Stimulated activated CD4-positive, alpha-beta T cell treated with anti-CD3 and anti-CD28 coated beads, Interleukin-1b, Interleukin-23, amount 100 ng/mL, for 48 hours (primary cell): ENCODE results near the gene TAF11L2.
"Not testable (repeated sequence)": the region's sequence is repeated elsewhere in the genome, so short reads cannot be mapped to it uniquely, and the experiment has no call there.

Experiments used
- DNase-seq: peaks from one replicate; pipeline ENCODE4 v3.0.0-alpha.2; 2020

Gene TAF11L2

DNA sequence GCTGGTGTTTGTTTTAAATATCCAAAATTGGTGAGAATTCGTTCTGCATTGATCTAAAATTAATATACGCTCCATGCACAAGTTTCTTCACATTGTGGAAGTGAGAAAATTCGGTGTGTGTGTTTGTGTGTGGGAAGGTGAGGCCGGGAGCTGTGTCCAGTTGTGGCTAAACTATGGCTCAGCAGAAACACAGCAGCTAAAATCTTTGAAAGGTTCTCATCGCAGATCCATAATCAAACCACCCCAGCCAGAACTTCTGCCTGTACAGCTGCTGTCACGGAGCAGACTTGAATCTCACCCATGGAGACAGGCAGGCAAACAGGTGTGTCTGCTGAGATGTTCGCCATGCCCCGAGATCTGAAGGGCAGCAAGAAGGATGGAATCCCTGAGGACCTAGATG lies at the start of gene TAF11L2:
Gene TAF11L2, plus strand, starts transcription at position 301 of the 400 bp plus-strand sequence.
- not testable (repeated sequence) for DNase-seq

DNA sequence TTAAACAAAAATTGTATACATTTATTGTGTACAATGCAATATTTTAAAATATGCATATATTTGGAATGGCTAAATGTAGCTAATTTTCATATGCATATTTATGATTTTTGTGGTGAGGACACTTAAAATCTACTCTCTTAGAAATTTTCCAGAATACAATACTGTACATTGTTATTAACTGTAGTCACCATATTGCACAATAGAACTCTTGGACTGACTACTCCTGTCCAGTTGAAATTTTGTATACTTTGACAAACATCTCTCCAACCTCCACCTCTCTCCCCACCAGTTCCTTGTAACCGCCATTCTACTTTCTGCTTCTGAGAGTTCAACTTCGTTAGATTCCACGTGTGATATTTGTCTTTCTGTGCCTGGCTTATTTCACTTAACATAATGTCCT lies 49.2 kb upstream of the TAF11L2 start:
- DNase-seq: no peak

DNA sequence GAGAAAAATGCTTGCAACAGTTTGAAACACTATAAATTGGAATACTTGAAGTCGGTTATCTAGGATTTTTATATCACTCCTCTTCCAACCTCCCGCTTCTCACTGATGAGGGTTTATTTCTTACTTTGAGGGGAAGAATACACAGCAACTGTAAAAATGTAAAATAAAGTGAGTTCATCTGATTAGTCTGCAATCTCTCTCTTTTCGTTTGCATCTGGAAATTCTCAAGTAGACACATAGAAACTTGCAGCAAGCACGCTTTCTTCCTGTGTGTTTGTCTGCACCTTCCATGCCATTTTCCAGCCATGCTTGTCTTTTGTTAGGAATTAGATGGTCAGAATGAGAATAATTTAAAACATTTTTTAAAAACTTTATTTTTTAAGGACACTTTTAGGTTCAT lies 45.1 kb upstream of the TAF11L2 start:
- no peak for DNase-seq

DNA sequence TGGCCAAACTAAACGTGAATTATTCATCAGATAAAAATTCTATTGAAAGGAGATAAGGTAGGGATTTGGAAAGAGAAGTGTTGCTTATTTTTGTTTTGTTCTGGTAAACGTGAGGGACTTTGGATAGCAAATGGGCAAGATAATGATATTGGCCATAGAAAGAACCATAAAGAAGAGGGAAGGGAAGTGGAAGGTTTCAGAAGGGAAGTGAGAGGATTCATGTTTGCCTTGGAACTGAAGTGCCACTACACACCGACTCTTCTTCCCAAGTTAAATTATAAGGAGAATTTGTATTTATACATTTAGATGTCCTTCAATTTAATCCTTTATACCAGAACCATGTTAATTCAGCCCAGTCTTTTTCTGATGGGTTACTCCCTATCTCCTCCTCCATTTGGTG lies 42.1 kb upstream of the TAF11L2 start:
- DNase-seq: no peak

DNA sequence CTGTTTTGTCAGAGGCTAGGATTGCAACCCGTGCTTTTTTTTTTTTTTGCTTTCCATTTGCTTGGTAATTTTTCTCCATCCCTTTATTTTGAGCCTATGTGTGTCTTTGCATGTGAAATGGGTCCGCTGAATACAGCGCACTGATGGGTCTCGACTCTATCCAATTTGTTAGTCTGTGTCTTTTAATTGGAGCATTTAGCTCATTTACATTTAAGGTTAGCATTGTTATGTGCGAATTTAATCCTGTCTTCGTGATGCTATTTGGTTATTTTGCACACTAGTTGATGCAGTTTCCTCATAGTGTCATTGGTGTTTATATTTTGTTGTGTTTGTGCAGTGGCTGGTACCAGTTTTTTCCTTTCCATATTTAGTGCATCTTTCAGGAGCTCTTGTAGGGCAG lies 36.2 kb upstream of the TAF11L2 start:
- DNase-seq: no peak

DNA sequence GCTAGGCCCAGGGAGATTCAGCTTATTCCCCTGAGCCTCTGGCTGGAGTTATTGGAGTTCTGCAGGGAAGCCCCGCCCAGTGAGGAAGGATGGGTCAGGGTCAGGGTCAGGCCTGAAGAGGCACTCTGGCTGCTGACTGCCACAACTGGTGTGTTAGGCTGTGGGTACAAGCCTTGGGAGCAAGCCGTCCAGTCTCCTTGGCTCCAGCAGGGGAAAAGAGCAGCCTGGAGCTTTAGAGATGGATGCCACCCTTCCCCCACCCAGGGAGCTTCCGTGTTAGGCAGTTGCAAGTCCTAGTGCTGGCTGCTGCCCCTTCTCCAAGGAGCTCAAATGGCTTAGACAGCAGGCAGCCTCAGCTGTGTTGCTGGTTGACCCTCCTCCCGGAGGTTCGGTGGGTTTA lies 34.4 kb upstream of the TAF11L2 start:
- DNase-seq: no peak

DNA sequence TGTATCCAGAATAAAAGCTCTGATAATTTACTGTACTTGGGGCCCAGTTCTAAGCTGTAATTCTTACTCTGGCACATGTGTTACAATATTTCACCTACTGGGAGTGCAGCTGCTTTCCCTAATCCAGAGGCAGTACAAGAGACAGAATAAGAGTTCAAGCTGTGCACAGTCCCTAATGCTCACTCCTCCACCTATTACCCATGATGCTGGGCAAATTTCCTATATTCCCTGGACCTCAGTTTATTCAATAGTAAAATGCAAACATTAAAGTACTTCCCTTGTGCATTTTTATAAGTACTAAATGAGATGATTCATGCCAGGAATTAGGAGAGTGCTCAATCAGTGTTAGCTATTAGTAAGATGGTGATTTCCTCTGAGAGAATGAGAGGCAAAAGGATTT lies 28.0 kb upstream of the TAF11L2 start:
- DNase-seq: no peak

DNA sequence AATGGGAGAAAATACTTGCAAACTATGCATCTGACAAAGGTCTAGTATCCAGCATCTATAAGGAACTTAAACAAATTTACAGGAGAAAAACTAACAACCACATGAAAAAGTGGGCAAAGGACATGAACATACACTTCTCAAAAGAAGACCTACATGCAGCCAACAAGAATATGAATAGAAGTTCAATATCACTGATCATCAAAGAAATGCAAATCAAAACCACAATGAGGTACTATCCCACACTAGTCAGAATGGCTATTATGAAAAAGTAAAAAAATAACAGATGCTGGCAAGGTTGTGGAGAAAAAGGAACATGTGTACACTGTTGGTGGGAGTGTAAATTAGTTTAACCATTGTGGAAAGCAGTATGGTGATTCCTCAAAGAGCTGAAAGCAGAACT lies 23.0 kb upstream of the TAF11L2 start:
- DNase-seq: not testable (repeated sequence)

DNA sequence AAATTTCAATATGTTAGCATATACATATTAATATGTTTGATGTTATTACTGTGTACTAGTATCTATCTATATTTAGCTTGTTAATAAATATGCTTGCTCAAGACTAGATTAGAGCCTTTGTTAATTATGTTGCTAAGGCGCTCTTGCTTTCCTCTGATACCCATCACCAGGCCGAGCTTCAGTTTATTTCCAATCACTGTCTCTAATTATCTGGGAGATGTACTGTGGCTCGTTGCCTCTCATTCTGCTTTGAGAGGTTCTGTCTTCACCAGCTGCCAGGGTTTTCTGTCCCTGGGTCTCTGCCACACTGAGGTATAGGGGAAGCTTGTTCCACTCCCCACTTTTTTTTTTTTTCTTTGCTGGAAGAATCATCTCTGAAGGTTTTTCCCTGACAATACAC lies 21.0 kb upstream of the TAF11L2 start:
- no peak for DNase-seq

DNA sequence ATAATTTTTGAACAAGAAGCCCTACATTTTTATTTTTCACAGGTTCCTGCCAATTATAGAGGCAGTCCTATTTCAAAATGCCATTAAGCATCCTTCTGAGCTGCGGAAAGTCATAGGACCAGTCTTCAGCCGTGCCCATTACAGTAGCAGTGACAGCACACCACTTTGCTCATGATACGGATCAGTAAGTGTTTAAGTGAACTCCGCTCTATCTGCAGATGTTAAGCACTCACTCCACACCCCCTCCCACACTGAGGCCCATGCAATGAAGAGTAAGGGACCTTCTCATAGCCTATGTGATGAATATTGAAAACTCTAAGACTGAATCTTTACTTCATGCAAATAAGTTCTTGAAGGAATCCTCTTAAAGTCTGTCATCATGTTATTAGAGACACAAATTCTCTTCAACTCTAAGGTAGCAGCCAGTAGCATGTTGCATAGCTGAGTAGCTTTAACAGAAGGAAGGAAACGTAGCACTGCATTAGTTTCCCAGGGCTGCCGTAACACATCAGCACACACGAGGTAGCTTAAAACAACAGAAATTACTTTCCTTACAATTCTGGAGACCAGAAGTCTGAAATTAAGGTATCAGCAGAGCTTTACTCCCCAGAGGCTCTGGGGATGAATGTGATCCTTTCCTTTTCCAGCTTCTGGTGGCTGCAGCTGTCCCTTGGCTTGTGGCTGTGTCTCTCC lies 20.3 kb upstream of the TAF11L2 start:
- no peak for DNase-seq

DNA sequence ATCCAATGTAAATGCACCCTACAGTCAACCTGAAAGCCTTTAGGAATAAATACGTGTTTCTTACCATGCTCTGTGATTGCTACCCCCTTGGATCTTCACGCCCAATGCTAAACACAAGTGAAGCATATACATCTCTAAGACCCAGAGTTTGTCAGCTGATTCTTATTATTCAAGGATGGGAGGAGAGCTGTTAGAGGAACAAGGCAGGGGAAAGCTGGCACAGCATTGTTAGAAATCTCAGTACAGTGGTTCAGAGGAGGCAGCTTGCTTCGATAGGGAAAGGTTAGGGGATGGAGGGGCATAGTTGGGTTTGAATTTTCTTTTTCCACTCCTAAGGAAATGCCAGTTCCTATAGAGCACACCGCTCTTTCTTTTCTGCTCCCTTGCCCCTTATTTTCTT lies 16.7 kb upstream of the TAF11L2 start:
- no peak for DNase-seq

DNA sequence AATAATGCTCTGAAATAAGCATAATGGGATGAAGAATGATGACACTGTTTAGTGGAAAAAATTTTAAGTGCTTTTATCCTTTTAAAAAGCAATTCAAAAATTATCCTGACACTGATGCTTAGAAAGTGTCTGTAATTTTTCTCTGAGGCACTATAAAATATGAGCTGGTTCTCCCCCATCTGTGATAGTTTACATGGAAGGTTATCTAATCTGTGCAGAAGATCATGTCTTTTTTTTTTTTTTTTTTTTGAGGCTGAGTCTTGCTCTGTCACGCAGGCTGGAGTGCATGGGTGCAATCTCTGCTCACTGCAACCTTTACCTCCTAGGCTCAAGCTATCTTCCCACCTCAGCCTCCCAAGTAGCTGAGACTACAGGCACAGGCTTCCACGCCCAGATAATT lies 15.2 kb upstream of the TAF11L2 start:
- no peak for DNase-seq

DNA sequence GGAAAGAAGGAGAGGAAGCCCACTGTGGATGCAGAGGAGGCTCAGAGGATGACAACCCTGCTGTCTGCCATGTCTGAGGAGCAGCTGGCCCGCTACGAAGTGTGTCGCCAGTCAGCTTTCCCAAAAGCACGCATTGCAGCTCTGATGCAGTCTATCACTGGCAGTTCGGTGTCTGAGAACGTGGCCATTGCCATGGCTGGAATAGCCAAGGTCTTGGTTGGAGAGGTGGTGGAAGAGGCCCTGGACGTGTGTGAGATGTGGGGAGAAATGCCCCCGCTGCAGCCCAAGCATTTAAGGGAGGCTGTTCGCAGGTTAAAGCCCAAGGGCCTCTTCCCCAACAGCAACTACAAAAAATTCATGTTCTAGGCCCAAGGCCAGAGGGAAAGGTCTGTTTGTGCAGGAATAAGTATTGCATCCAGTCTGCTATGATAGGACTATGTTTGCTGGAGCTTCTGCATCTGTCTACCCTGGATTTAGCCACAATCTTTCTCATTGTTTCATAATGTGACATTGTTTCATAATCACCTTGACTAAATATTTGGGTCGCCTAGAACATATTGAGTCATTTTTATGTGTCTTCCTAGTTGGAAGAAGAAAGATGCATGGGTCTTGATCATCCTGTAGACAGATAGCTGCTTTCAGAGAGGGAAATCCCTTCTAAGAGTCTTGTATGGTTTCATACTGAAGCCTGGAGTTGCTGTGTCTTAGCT lies 11.4 kb upstream of the TAF11L2 start:
- not testable (repeated sequence) for DNase-seq

DNA sequence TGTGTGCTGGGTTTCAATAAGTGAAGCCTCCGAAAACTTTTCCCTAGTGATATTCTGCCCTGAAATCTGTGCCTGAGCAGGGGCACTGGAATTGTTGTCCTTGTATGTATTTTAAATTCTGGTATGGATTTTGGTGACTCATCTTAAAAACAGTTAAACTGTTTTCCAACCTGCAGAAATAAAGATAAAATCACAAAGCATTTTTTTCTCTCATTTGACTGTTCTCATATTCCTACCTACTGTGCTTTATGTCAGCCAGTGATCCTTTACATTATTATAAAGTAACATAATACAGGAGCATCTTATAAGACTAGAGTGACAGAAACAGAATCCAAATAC lies 10.9 kb upstream of the TAF11L2 start:
- DNase-seq: no peak

DNA sequence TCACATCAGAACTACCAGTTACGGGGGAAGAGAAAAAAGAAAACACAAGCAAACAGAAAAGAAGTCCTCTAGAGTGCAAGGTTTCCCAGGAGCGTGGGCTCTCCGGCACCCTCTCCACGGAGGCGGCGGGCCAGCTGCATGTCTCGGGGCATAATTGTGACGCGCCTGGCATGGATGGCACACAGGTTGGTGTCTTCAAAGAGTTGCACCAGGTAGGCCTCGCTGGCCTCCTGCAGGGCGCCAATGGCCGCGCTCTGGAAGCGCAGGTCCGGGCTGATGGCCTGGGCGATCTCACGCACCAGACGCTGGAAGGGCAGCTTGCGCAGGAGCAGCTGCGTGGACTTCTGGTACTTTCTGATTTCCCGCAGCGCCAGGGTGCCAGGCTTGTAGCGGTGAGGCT lies 6.8 kb upstream of the TAF11L2 start:
- DNase-seq: not testable (repeated sequence)

DNA sequence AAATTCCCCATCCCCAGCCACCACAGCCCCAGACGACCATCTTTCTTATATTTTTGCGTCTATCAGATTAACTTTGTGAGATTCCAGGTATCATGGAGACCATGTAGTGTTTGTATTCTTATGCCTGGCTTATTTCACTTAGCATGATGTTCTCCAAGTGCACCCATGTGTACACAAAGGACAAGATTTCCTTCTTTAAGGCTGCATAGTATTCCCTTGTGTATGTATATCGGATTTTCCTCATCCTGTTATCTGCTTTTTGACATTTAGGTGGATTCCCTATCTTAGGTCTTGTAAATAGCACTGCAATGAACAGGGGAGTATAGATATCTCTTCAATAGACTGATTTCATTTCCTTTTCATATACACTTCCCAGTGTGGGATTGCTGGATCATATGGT lies 5.3 kb upstream of the TAF11L2 start:
- DNase-seq: no peak

DNA sequence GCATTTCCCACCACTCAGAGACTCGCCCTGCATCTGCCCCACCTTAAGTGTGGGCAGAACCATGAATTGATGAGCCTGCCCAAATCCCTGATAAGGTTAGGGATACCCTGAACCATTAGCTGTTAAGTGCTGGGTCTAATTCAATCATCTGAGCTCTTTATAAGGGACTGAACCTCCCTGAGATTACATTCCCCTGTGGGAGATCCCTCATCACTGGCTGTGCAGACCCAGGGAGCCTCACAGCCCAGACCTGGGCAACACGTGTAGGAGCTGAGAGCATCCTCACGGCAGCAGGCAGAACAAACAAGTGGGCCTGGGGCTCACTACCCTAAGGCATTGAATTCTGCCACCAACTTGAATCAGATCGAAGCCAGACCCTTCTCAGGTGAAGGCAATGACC lies 585 bp upstream of the TAF11L2 start:
- DNase-seq: no peak

DNA sequence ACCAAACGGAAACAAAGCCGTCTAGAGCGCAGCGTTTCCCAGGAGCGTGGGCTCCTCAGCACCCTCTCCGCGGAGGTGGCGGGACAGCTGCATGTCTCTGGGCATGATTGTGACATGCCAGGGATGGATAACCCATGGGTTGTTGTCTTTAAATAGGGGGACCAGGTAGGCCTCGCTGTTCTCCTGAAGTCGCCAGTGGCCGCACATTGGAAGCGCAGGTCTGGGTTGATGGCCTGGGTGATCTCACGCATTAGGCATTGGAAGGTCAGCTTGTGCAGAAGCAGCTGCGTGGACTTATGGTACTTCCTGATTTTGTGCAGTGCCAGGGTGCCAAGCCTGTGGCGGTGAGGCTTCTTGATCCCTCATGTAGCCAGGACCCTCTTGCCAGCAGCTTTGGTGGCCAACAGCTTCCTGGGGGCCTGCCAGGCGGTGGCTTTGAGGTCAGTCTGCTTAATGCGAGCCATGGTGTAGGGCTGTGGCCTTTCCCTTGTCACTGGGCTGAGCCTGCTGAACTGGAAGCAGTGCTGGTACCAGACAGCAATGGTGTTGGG lies 13.8 kb downstream of the TAF11L2 start:
- DNase-seq: no peak

DNA sequence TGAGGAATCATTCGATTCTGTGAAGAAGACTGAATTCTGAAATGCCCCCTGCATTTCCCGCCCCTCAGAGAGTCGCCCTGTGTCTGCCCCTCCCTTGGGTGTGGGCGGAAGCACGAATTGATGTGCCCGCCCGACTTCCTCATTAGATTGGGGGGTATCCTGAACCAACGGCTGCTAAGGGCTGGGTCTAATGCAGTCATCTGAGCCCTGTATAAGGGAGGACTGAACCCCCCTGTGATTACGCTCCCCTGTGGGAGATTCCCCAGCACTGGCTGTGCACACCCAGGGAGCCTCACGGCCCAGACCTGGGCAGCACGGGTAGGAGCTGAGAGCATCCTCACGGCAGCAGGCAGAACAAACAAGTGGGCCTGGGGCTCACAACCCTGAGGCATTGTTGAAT lies 19.5 kb downstream of the TAF11L2 start:
- peak; percentile 6 for DNase-seq

DNA sequence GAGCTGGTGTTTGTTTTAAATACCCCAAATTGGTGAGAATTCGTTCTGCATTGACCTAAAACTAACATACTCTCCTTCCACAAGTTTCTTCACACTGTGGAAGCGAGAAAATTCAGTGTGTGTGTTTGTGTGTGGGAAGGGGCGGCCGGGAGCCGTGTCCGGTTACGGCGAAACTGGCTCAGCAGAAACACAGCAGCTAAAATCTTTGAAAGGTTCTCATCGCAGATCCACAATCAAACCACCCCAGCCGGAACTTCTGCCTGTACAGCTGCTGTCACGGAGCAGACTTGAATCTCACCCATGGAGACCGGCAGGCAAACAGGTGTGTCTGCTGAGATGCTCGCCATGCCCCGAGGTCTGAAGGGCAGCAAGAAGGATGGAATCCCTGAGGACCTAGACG lies 20.0 kb downstream of the TAF11L2 start, which contains the start of gene TAF11L3:
Gene TAF11L3, plus strand, starts transcription at position 301 of the 400 bp plus-strand sequence.
- DNase-seq: not testable (repeated sequence)

DNA sequence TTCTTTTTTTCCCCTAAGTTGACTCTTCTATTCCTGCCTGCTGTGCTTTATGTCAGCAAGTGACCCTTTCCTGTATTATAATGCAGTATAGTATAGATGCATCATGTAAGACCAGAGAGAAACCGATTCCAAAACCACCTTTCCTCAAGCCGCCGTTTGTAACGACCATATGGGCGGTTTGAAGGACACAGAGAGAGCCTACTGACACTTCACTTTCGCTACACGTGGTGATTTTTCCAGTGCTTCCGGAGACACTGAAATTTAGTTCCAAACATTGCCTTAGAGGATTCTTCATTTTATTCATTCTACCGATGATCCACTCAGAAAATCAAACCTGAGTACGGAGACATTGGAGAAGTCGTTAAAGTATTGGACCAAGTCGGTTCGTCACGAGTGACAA lies 21.5 kb downstream of the TAF11L2 start:
- DNase-seq: not testable (repeated sequence)

DNA sequence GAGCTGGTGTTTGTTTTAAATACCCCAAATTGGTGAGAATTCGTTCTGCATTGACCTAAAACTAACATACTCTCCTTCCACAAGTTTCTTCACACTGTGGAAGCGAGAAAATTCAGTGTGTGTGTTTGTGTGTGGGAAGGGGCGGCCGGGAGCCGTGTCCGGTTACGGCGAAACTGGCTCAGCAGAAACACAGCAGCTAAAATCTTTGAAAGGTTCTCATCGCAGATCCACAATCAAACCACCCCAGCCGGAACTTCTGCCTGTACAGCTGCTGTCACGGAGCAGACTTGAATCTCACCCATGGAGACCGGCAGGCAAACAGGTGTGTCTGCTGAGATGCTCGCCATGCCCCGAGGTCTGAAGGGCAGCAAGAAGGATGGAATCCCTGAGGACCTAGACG lies 23.5 kb downstream of the TAF11L2 start, which contains the start of gene TAF11L4:
Gene TAF11L4, plus strand, starts transcription at position 301 of the 400 bp plus-strand sequence.
- not testable (repeated sequence) for DNase-seq

DNA sequence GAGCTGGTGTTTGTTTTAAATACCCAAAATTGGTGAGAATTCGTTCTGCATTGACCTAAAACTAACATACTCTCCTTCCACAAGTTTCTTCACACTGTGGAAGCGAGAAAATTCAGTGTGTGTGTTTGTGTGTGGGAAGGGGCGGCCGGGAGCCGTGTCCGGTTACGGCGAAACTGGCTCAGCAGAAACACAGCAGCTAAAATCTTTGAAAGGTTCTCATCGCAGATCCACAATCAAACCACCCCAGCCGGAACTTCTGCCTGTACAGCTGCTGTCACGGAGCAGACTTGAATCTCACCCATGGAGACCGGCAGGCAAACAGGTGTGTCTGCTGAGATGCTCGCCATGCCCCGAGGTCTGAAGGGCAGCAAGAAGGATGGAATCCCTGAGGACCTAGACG lies 26.9 kb downstream of the TAF11L2 start, which contains the start of gene TAF11L5:
Gene TAF11L5, plus strand, starts transcription at position 301 of the 400 bp plus-strand sequence.
- not testable (repeated sequence) for DNase-seq

DNA sequence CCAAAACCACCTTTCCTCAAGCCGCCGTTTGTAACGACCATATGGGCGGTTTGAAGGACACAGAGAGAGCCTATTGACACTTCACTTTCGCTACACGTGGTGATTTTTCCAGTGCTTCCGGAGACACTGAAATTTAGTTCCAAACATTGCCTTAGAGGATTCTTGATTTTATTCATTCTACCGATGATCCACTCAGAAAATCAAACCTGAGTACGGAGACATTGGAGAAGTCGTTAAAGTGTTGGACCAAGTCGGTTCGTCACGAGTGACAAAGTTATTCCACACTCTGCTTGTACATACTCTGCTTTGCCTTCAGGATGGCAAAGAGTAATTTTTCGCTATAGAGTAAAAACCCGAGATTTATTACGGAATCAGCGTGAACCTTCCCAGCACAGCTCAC lies 28.5 kb downstream of the TAF11L2 start:
- DNase-seq: not testable (repeated sequence)
